ENCODE results near the gene HACL1. TPM values are rescaled to one million over a fixed set of nuclear protein-coding genes. Genes with fewer than 3 reads are reported as not detected.

The HACL1 gene
- polyA plus RNA-seq, 1 of the 3 experiments (the other 2 are of a cell fraction) = 15.1 TPM

GRCh38 chr3:15541371-15541770 lies 60.0 kb downstream of the HACL1 start:
- no peak for TF ChIP-seq SIN3A (IDR thresholded peaks at IDR 0.05; ENCODE audit: borderline replicate concordance, low read depth, low read length)
- no peak for TF ChIP-seq FOXJ3 (CRISPR knock-in tag; IDR thresholded peaks at IDR 0.05)
- no peak for TF ChIP-seq ZBTB33 (IDR thresholded peaks at IDR 0.05; ENCODE audit: borderline replicate concordance, low read depth)
- TF ChIP-seq MAX (IDR thresholded peaks at IDR 0.05; ENCODE audit: low read depth) = no peak
- no peak for TF ChIP-seq IRF3 (IDR thresholded peaks at IDR 0.05; ENCODE audit: low read depth, low read length)
- no peak for TF ChIP-seq RCOR1 (IDR thresholded peaks at IDR 0.05; ENCODE audit: low read length)
- no peak for TF ChIP-seq NRF1 (IDR thresholded peaks at IDR 0.05; ENCODE audit: low read depth, low read length)
- 96% methylated on average over 4 of the region's 4 CpGs for WGBS (ENCODE audit: low lambda C conversion rate)
- H3K4me1 ChIP-seq (ENCODE audit: control insufficient read depth in 1 of 2, insufficient read depth in 2 of 2, low read depth in 1 of 2, low read length in 1 of 2) = peaks cover 0 to 5% of the 10 kb centered on the region in 2 experiments; a peak in 1 of 4 replicates
- H3K4me3 ChIP-seq (ENCODE audit: low read depth in 2 of 2, low read length in 1 of 2) = no peak overlapping the region
- H2AFZ ChIP-seq (ENCODE audit: low read depth) = no peak overlapping the region
- H3K9me3 ChIP-seq = no peaks in the 10 kb centered on the region
- DNase-seq = no peak
- H3F3A ChIP-seq (replicated peaks; ENCODE audit: insufficient read depth) = no peaks in the 10 kb centered on the region
- POLR2A ChIA-PET = no interaction called here
- H3K36me3 ChIP-seq (replicated peaks in 1 of 2; ENCODE audit: control insufficient read depth in 1 of 2, insufficient read depth in 2 of 2, low read length in 1 of 2) = no peaks in the 10 kb centered on the region
- H3K27ac ChIP-seq (ENCODE audit: low read depth in 2 of 2, low read length in 1 of 2) = no peak overlapping the region
- H4K20me1 ChIP-seq (ENCODE audit: insufficient read depth) = no peaks in the 10 kb centered on the region
- no peaks in the 10 kb centered on the region for H3K79me2 ChIP-seq (ENCODE audit: insufficient read depth)
- CTCF ChIA-PET = interaction anchor here (0.9 to 2.5 kb wide), 2 partner anchors 15 to 111 kb away, joined by 3 to 8 read pairs; no protein-coding TSS in a partner anchor
- no peak overlapping the region for H3K4me2 ChIP-seq
- no peaks in the 10 kb centered on the region for H3K27me3 ChIP-seq (ENCODE audit: insufficient read depth)
- no peaks in the 10 kb centered on the region for H3K9me2 ChIP-seq
- no peak overlapping the region for H3K9ac ChIP-seq

GRCh38 chr3:15539066-15539465 lies 62.3 kb downstream of the HACL1 start:
- Histone ChIP-seq H3K79me2 (ENCODE audit: insufficient read depth) (no peaks in the 10 kb centered on the region), H3K9me2 (no peaks in the 10 kb centered on the region), H3K4me2 (no peak overlapping the region), H3K4me3 (ENCODE audit: low read depth in 2 of 2, low read length in 1 of 2) (no peak overlapping the region), H3K27me3 (ENCODE audit: insufficient read depth) (no peaks in the 10 kb centered on the region), H4K20me1 (ENCODE audit: insufficient read depth) (no peaks in the 10 kb centered on the region), H3K4me1 (ENCODE audit: control insufficient read depth in 1 of 2, insufficient read depth in 2 of 2, low read depth in 1 of 2, low read length in 1 of 2) (peaks cover 0 to 5% of the 10 kb centered on the region in 2 experiments; a peak in 1 of 4 replicates), H3K9me3 (no peaks in the 10 kb centered on the region), H3F3A (replicated peaks; ENCODE audit: insufficient read depth) (no peaks in the 10 kb centered on the region), H3K36me3 (replicated peaks in 1 of 2; ENCODE audit: control insufficient read depth in 1 of 2, insufficient read depth in 2 of 2, low read length in 1 of 2) (no peaks in the 10 kb centered on the region), H2AFZ (ENCODE audit: low read depth) (no peak overlapping the region), H3K27ac (ENCODE audit: low read depth in 2 of 2, low read length in 1 of 2) (no peak overlapping the region), H3K9ac (no peak overlapping the region)
- 100% methylated on average over 1 of the region's 1 CpG for WGBS (ENCODE audit: low lambda C conversion rate)
- POLR2A ChIA-PET = no interaction called here
- DNase-seq = no peak
- TF ChIP-seq MXI1 (IDR thresholded peaks at IDR 0.05; ENCODE audit: low read depth, low read length) = no peak
- TF ChIP-seq IRF3 (IDR thresholded peaks at IDR 0.05; ENCODE audit: low read depth, low read length) = no peak
- no peak for TF ChIP-seq JUND (IDR thresholded peaks at IDR 0.05)
- no peak for TF ChIP-seq TAF1 (IDR thresholded peaks at IDR 0.05; ENCODE audit: borderline replicate concordance, low read depth, low read length)
- no peak for TF ChIP-seq GATA2 (CRISPR knock-in tag; IDR thresholded peaks at IDR 0.05)
- no peak for TF ChIP-seq REST (IDR thresholded peaks at IDR 0.05; ENCODE audit: low read depth, low read length)
- no peak for TF ChIP-seq FOSL2 (IDR thresholded peaks at IDR 0.05; ENCODE audit: borderline replicate concordance, low read depth)
- TF ChIP-seq USF1 (IDR thresholded peaks at IDR 0.05; ENCODE audit: borderline replicate concordance, low read depth) = no peak
- TF ChIP-seq GABPA (IDR thresholded peaks at IDR 0.05; ENCODE audit: low read depth) = no peak
- TF ChIP-seq TCF12 (IDR thresholded peaks at IDR 0.05) = no peak
- TF ChIP-seq CTCF (IDR thresholded peaks at IDR 0.05) = no peak
- CTCF ChIA-PET = no interaction called here
